RWPE2 (cell line): ENCODE data around the gene SEMA6C.
A peak's percentile ranks its signal among the peaks of the same experiment; 100 is the strongest.

Experiments used
- ATAC-seq: fragments of 200-7000 bp; cut with Tn5 transposase; 3 replicates; pipeline ENCODE4 v1.9.1; 2021; ENCODE audit warnings: low read depth
- DNase-seq: peaks from one replicate; pipeline ENCODE4 v3.0.0-alpha.2; 2020; ENCODE audit warnings: low spot score
- H3K27ac ChIP-seq: fragments of 450-650 bp; 2 replicates; pipeline ENCODE4 v1.5.1; 2017; ENCODE audit warnings: mild to moderate bottlenecking; ENCODE audit not compliant: poor library complexity, severe bottlenecking
- H3K27me3 ChIP-seq: fragments of 250-450 bp; sonication (Bioruptor Pico); 2 replicates; pipeline ENCODE4 v1.5.1; 2021; ENCODE audit warnings: mild to moderate bottlenecking, moderate library complexity; ENCODE audit not compliant: insufficient read depth, poor library complexity, severe bottlenecking
- H3K36me3 ChIP-seq: fragments of 250-450 bp; sonication (Bioruptor Pico); 2 replicates; pipeline ENCODE4 v1.5.1; 2020; ENCODE audit warnings: low read depth, mild to moderate bottlenecking, moderate library complexity
- H3K4me1 ChIP-seq: fragments of 250-450 bp; sonication (Bioruptor Pico); 2 replicates; pipeline ENCODE4 v1.5.1; 2021; ENCODE audit warnings: mild to moderate bottlenecking, moderate library complexity; ENCODE audit not compliant: insufficient read depth, poor library complexity, severe bottlenecking
- H3K4me3 ChIP-seq: fragments of 250-450 bp; sonication (Bioruptor Pico); 2 replicates; pipeline ENCODE4 v1.5.1; 2021; ENCODE audit warnings: mild to moderate bottlenecking, moderate library complexity; ENCODE audit not compliant: severe bottlenecking
- H3K9me3 ChIP-seq: fragments of 250-450 bp; sonication (Bioruptor Pico); 2 replicates; pipeline ENCODE4 v1.5.1; 2021; ENCODE audit warnings: mild to moderate bottlenecking, moderate library complexity; ENCODE audit not compliant: severe bottlenecking
- TF ChIP-seq, protein P1 (sequence below): fragments of 450-650 bp; IDR thresholded peaks from one replicate; pipeline ENCODE4 v1.5.1; 2017; ENCODE audit warnings: mild to moderate bottlenecking, moderate library complexity; ENCODE audit not compliant: poor library complexity, severe bottlenecking

Gene SEMA6C

DNA sequence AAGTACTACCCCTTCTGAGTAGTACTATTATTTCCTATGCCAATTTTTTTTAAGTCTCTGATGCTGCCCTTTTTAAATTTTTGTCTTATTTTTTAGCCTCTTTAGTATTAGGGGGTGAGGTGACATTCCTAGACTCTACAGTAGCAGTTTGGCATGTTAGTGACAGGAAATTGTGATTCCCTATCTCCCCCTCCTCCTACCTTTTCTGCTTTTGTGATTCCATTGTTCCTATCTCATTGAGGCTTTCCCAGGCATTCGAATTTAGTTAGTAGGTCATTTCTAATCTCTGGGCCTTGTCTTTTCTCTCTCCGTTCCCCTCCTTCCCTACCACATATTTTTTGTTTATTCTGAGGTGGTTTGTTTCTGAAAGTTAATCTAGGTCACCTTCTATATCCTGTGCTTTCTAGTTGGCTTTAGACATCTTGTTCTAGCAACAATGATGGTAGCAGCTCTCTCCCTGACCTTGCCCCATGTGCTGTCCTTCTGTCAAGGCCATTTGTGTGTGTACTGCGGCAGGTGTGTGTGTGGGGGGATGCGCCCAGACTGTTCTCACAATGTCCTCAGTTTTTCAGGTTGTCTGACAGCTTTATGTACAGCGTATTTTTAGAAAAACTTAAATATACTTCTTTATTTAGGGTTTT lies 21.5 kb downstream of the SEMA6C start:
- no peaks in the 10 kb centered on the region for H3K27me3 ChIP-seq
- no peak overlapping the region for H3K27ac ChIP-seq
- H3K4me3 ChIP-seq: no peak overlapping the region
- ATAC-seq (no peak), DNase-seq (no peak)
- H3K36me3 ChIP-seq: no peaks in the 10 kb centered on the region
- H3K4me1 ChIP-seq: no peaks in the 10 kb centered on the region
- TF ChIP-seq, protein P1, sequence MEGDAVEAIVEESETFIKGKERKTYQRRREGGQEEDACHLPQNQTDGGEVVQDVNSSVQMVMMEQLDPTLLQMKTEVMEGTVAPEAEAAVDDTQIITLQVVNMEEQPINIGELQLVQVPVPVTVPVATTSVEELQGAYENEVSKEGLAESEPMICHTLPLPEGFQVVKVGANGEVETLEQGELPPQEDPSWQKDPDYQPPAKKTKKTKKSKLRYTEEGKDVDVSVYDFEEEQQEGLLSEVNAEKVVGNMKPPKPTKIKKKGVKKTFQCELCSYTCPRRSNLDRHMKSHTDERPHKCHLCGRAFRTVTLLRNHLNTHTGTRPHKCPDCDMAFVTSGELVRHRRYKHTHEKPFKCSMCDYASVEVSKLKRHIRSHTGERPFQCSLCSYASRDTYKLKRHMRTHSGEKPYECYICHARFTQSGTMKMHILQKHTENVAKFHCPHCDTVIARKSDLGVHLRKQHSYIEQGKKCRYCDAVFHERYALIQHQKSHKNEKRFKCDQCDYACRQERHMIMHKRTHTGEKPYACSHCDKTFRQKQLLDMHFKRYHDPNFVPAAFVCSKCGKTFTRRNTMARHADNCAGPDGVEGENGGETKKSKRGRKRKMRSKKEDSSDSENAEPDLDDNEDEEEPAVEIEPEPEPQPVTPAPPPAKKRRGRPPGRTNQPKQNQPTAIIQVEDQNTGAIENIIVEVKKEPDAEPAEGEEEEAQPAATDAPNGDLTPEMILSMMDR: no peak
- H3K9me3 ChIP-seq: no peaks in the 10 kb centered on the region

DNA sequence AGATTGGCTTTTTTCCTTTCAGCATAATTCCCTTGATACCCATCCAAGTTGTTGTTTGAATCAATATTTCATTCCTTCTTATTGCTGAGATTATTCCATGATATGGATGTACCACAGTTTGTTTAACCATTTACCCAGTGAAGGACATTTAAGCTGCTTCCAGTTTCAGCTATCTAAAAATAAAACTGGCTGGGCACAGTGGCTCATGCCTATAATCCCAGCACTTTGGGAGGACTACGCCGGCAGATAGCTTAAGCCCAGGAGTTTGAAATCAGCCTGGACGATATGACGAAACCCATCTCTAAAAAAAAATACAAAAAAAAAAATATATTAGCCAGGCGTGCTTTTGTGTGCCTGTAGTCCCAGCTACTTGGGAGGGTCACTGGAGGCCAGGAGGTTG lies 32.6 kb downstream of the SEMA6C start:
- ATAC-seq (no peak), DNase-seq (no peak)
- Histone ChIP-seq H3K4me1 (no peaks in the 10 kb centered on the region), H3K4me3 (no peak overlapping the region), H3K36me3 (no peaks in the 10 kb centered on the region), H3K9me3 (no peaks in the 10 kb centered on the region), H3K27me3 (no peaks in the 10 kb centered on the region), H3K27ac (no peak overlapping the region)
- TF ChIP-seq, protein P1: no peak

DNA sequence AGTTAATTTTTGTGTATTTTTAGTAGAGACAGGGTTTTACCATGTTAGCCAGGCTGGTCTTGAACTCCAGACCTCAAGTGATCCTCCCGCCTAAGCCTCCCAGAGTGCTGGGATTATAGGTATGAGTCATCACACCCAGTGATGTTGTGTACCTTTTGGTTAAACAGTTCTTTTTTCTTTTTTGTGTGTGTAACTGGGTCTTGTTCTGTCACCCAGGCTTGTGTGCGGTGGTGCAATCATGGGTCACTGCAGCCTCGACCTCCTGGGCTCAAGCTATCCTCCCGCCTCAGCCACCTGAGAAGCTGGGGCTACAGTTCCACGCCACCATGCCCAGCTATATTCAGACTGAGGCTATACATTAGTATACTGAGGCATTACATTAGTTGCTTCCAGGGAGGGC lies 38.1 kb downstream of the SEMA6C start:
- TF ChIP-seq, protein P1: no peak
- no peaks in the 10 kb centered on the region for H3K27me3 ChIP-seq
- no peak overlapping the region for H3K27ac ChIP-seq
- H3K4me1 ChIP-seq: peaks cover 14% of the 10 kb centered on the region
- H3K4me3 ChIP-seq: no peak overlapping the region
- ATAC-seq: no peak
- no peak for DNase-seq
- no peaks in the 10 kb centered on the region for H3K36me3 ChIP-seq
- H3K9me3 ChIP-seq: no peaks in the 10 kb centered on the region

DNA sequence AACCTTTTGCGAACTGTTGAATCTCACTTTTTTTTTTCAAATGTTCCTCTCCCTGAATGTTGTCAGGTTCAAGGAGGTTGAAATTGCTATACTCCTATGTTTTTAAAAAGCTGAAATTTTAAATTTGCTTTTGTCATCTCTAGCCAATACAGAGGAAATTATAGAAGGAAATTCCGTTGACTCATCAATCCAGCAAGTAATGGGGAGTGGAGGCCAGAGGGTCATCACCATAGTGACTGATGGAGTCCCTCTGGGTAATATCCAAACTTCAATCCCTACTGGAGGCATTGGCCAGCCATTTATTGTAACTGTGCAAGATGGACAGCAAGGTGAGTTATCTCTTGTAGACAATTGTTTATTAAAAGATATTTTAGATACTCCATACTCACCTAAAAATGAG lies 39.5 kb downstream of the SEMA6C start:
- no peak for DNase-seq
- Histone ChIP-seq H3K9me3 (no peaks in the 10 kb centered on the region), H3K36me3 (no peaks in the 10 kb centered on the region), H3K4me3 (no peak overlapping the region), H3K27ac (peak overlapping the region; percentile 39), H3K4me1 (peaks cover 14% of the 10 kb centered on the region), H3K27me3 (no peaks in the 10 kb centered on the region)
- TF ChIP-seq, protein P1: no peak
- peak; percentile 74; the same call in 2 of the 3 replicates for ATAC-seq

DNA sequence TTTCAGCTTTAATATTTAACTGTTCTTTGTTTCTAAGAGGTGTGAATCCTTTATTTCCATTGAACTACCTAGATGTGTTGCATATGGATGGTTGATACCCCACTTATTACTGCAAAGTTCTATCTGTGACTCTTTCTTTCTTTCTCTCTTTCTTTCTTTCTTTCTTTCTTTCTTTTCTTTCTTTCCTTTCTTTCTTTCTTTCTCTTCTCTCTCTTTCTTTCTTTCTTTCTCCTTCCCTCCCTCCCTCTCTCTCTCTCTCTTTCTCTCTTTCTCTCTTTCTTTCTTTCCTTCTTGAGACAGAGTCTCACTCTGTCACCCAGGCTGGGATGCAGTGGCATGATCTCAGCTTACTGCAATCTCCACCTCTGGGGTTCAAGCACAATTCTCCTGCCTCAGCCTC lies 41.8 kb downstream of the SEMA6C start:
- no peak for ATAC-seq
- no peaks in the 10 kb centered on the region for H3K27me3 ChIP-seq
- no peak for DNase-seq
- TF ChIP-seq, protein P1: no peak
- no peak overlapping the region for H3K27ac ChIP-seq
- H3K9me3 ChIP-seq: no peaks in the 10 kb centered on the region
- H3K36me3 ChIP-seq: no peaks in the 10 kb centered on the region
- H3K4me1 ChIP-seq: peaks cover 14% of the 10 kb centered on the region
- no peak overlapping the region for H3K4me3 ChIP-seq
